Gastrocnemius medialis (tissue), 4 donors: Measurements from ENCODE around the gene GABRB3. TPM values are rescaled to one million over a fixed set of nuclear protein-coding genes. Genes with fewer than 3 reads are reported as not detected.

Experiments used
- ATAC-seq, 2 donors: fragments of 150-250 bp; one replicate each; pipeline ENCODE4 v1.9.1; 2016
- DNase-seq, 2 donors: peaks; one replicate each; pipeline ENCODE4 v3.0.0-alpha.2; 2019
- H3K27ac ChIP-seq, 4 donors: fragments of 200-600 bp; sonication (generic); 1 replicate in 1 of 4; 2 replicates in 3 of 4; pipeline ENCODE4 v1.5.1; 2016 to 2018; ENCODE audit warnings: mild to moderate bottlenecking in 2 of 4, moderate library complexity in 1 of 4
- H3K27me3 ChIP-seq, 3 donors: fragments of 200-600 bp; sonication (generic) in 2 of 3; 1 replicate in 1 of 3; 2 replicates in 2 of 3; pipeline versions ENCODE4 v1.5.1 to v1.6.0; 2016 to 2019; ENCODE audit warnings: mild to moderate bottlenecking in 1 of 3, moderate library complexity in 1 of 3
- H3K36me3 ChIP-seq, 2 donors: fragments of 200-600 bp; sonication (generic) in 1 of 2; one replicate each; pipeline ENCODE4 v1.5.1; 2017 to 2018
- H3K4me1 ChIP-seq, 2 donors: fragments of 200-600 bp; sonication (generic) in 1 of 2; one replicate each; pipeline ENCODE4 v1.5.1; 2016 to 2017; ENCODE audit warnings: mild to moderate bottlenecking in 2 of 2
- H3K4me3 ChIP-seq, 4 donors: fragments of 200-600 bp; sonication (generic) in 3 of 4; 1 replicate in 1 of 4; 2 replicates in 3 of 4; pipeline ENCODE4 v1.5.1; 2016 to 2019; ENCODE audit warnings: mild to moderate bottlenecking in 2 of 4
- H3K9me3 ChIP-seq, 3 donors: fragments of 200-600 bp; sonication (generic) in 2 of 3; 1 replicate in 1 of 3; 2 replicates in 2 of 3; pipeline ENCODE4 v1.5.1; 2016 to 2019
- CTCF ChIP-seq, 5 experiments: fragments of 450-650 bp in 3 of 5; fragments of 200-600 bp in 2 of 5; sonication (generic) in 2 of 5; IDR thresholded peaks in 4 of 5; conservative IDR thresholded peaks in 1 of 5; 1 replicate in 4 of 5; 2 replicates in 1 of 5; pipeline ENCODE4 v1.5.1; 2016 to 2019; ENCODE audit warnings: antibody characterized with exemption in 5 of 5, mild to moderate bottlenecking in 3 of 5, moderate library complexity in 3 of 5
- POLR2A ChIP-seq, 2 donors: fragments of 450-650 bp; IDR thresholded peaks; one replicate each; pipeline ENCODE4 v1.6.1; 2017; ENCODE audit warnings: antibody characterized with exemption in 2 of 2, mild to moderate bottlenecking in 2 of 2, moderate library complexity in 2 of 2
- in situ Hi-C, 4 donors: fragments of 200-750 bp; cut with MboI; loops; one replicate each; pipeline versions ENCODE4 v1.15.0 to v1.8.0; 2017; ENCODE audit warnings: low sequenced_read_pairs in 4 of 4
- intact Hi-C: fragments of 100-400 bp; cut with DNase I; formaldehyde crosslinking; loops from one replicate; pipeline ENCODE4 v1.15.1; 2023; ENCODE audit warnings: low total_unique reads
- total RNA-seq, 4 donors: library from RNA; depleted of rRNA; stranded (reverse); fragments of >200 nt; gene quantifications; one replicate each; pipeline versions ENCODE4 v1.1.0 to v1.2.3, GENCODE V29; 2016

Gene GABRB3
- total RNA-seq, 4 donors from 2014 or later, result 0.23 to 0.91 (median 0.35) TPM

- Histone ChIP-seq H3K4me1 (no peaks in the 10 kb centered on the region), H3K27ac (no peak overlapping the region), H3K4me3 (no peak overlapping the region), H3K36me3 (no peaks in the 10 kb centered on the region), H3K27me3 (no peaks in the 10 kb centered on the region), H3K9me3 (no peaks in the 10 kb centered on the region)
- DNase-seq (no peak), ATAC-seq (no peak)
- in situ Hi-C loops (no loop called here), intact Hi-C loops (no loop called here)
- TF ChIP-seq POLR2A (IDR thresholded peaks at IDR 0.05), result no peak
- no peak for TF ChIP-seq CTCF (IDR thresholded peaks at IDR 0.05 in 4 of 5, conservative IDR thresholded peaks at IDR 0.05 in 1 of 5)
Measured at GRCh38 chr15:26711445-26711844, 61.4 kb downstream of the GABRB3 start.

GRCh38 chr15:26702381-26702780, 70.5 kb downstream of the GABRB3 start:
- DNase-seq, result no peak
- H3K4me3 ChIP-seq, result no peak overlapping the region
- no peaks in the 10 kb centered on the region for H3K36me3 ChIP-seq
- no peaks in the 10 kb centered on the region for H3K4me1 ChIP-seq
- no peaks in the 10 kb centered on the region for H3K9me3 ChIP-seq
- TF ChIP-seq CTCF (IDR thresholded peaks at IDR 0.05 in 4 of 5, conservative IDR thresholded peaks at IDR 0.05 in 1 of 5) (no peak), POLR2A (IDR thresholded peaks at IDR 0.05) (no peak)
- intact Hi-C loops, result no loop called here
- in situ Hi-C loops, result no loop called here
- ATAC-seq, result no peak
- no peak overlapping the region for H3K27ac ChIP-seq
- H3K27me3 ChIP-seq, result no peaks in the 10 kb centered on the region

- TF ChIP-seq CTCF (IDR thresholded peaks at IDR 0.05 in 4 of 5, conservative IDR thresholded peaks at IDR 0.05 in 1 of 5) (no peak), POLR2A (IDR thresholded peaks at IDR 0.05) (no peak)
- intact Hi-C loops, result no loop called here
- ATAC-seq (no peak), DNase-seq (no peak)
- H3K9me3 ChIP-seq, result no peaks in the 10 kb centered on the region
- no peak overlapping the region for H3K27ac ChIP-seq
- no peaks in the 10 kb centered on the region for H3K36me3 ChIP-seq
- in situ Hi-C loops, result no loop called here
- no peaks in the 10 kb centered on the region for H3K4me1 ChIP-seq
- no peaks in the 10 kb centered on the region for H3K27me3 ChIP-seq
- no peak overlapping the region for H3K4me3 ChIP-seq
Measured at GRCh38 chr15:26698555-26698954, 74.3 kb downstream of the GABRB3 start.

GRCh38 chr15:26697913-26698312, 75.0 kb downstream of the GABRB3 start:
- H3K27me3 ChIP-seq, result no peaks in the 10 kb centered on the region
- DNase-seq (no peak), ATAC-seq (no peak)
- TF ChIP-seq POLR2A (IDR thresholded peaks at IDR 0.05), result no peak
- no peak for TF ChIP-seq CTCF (IDR thresholded peaks at IDR 0.05 in 4 of 5, conservative IDR thresholded peaks at IDR 0.05 in 1 of 5)
- no peaks in the 10 kb centered on the region for H3K4me1 ChIP-seq
- H3K36me3 ChIP-seq, result no peaks in the 10 kb centered on the region
- no peak overlapping the region for H3K27ac ChIP-seq
- no peaks in the 10 kb centered on the region for H3K9me3 ChIP-seq
- in situ Hi-C loops (no loop called here), intact Hi-C loops (no loop called here)
- no peak overlapping the region for H3K4me3 ChIP-seq

- intact Hi-C loops, result no loop called here
- Histone ChIP-seq H3K4me3 (no peak overlapping the region), H3K4me1 (no peaks in the 10 kb centered on the region), H3K27me3 (no peaks in the 10 kb centered on the region), H3K9me3 (no peaks in the 10 kb centered on the region), H3K36me3 (no peaks in the 10 kb centered on the region), H3K27ac (no peak overlapping the region)
- in situ Hi-C loops, result no loop called here
- DNase-seq (no peak), ATAC-seq (no peak)
- no peak for TF ChIP-seq POLR2A (IDR thresholded peaks at IDR 0.05)
- no peak for TF ChIP-seq CTCF (IDR thresholded peaks at IDR 0.05 in 4 of 5, conservative IDR thresholded peaks at IDR 0.05 in 1 of 5)
Measured at GRCh38 chr15:26691249-26691648, 81.6 kb downstream of the GABRB3 start.
